Ishikawa (cell line): Measurements from ENCODE around the gene KRT82.

Experiments
- CEBPB ChIP-seq: IDR thresholded peaks from 2 replicates; pipeline ENCODE4 v1.6.1; 2012
- EP300 ChIP-seq: IDR thresholded peaks from 2 replicates; pipeline ENCODE4 v1.6.1; 2012; ENCODE audit warnings: borderline replicate concordance
- MAX ChIP-seq: IDR thresholded peaks from 2 replicates; pipeline ENCODE4 v1.6.1; 2012
- NFIC ChIP-seq: IDR thresholded peaks from 2 replicates; pipeline ENCODE4 v1.6.1; 2012
- RAD21 ChIP-seq: IDR thresholded peaks from 2 replicates; pipeline ENCODE4 v1.6.1; 2012; ENCODE audit warnings: low read depth
- REST ChIP-seq: IDR thresholded peaks from 2 replicates; pipeline ENCODE4 v1.6.1; 2012; ENCODE audit warnings: low read depth, mild to moderate bottlenecking
- TCF12 ChIP-seq: IDR thresholded peaks from 2 replicates; pipeline ENCODE4 v1.6.1; 2012; ENCODE audit warnings: low read depth
- TEAD4 ChIP-seq: IDR thresholded peaks from 2 replicates; pipeline ENCODE4 v1.6.1; 2012
- USF1 ChIP-seq: IDR thresholded peaks from 2 replicates; pipeline ENCODE4 v1.6.1; 2012
- YY1 ChIP-seq: IDR thresholded peaks from 2 replicates; pipeline ENCODE4 v1.6.1; 2012; ENCODE audit warnings: low read depth
- ZBTB7A ChIP-seq: IDR thresholded peaks from 2 replicates; pipeline ENCODE4 v1.6.1; 2012; ENCODE audit warnings: low read depth

GRCh38 chr12:52402873-52403540, 3.1 kb downstream of the KRT82 start:
- TF ChIP-seq RAD21: no peak
- TF ChIP-seq ZBTB7A: no peak
- TF ChIP-seq EP300: no peak
- TF ChIP-seq REST: no peak
- TF ChIP-seq MAX: no peak
- TF ChIP-seq CEBPB: no peak
- TF ChIP-seq TEAD4: no peak
- no peak for TF ChIP-seq TCF12
- no peak for TF ChIP-seq YY1
- no peak for TF ChIP-seq USF1
- TF ChIP-seq NFIC: no peak
